Endothelial cell of umbilical vein (primary cell): ENCODE data around the gene TTC9B.

Experiments used
- CTCF ChIP-seq, 2 donors: IDR thresholded peaks; 1 replicate in 1 of 2; 2 replicates in 1 of 2; pipeline ENCODE4 v1.5.1; 2011; ENCODE audit warnings: low read length in 2 of 2, mild to moderate bottlenecking in 2 of 2, moderate library complexity in 2 of 2, control low read depth in 1 of 2, inconsistent platforms in 1 of 2, low read depth in 1 of 2; ENCODE audit not compliant: insufficient read depth in 1 of 2; ENCODE audit errors: extremely low read depth in 1 of 2
- EZH2 ChIP-seq: IDR thresholded peaks from 2 replicates; pipeline ENCODE4 v1.6.1; 2012; ENCODE audit warnings: borderline replicate concordance, low read depth, mild to moderate bottlenecking, moderate library complexity, low read length, inconsistent platforms; ENCODE audit not compliant: severe bottlenecking

GRCh38 chr19:40200341-40201099 lies 17.7 kb downstream of the TTC9B start:
- TF ChIP-seq CTCF (IDR thresholded peaks at IDR 0.05; ENCODE audit: extremely low read depth in 1 of 2, insufficient read depth in 1 of 2, low read depth in 1 of 2, low read length in 2 of 2) (no peak), EZH2 (no peak)
